Smooth muscle cell of the brain vasculature (primary cell): ENCODE data around the gene TFF3.

ENCODE experiments used
- DNase-seq: peaks from one replicate; pipeline ENCODE4 v3.0.0-alpha.2; 2012; ENCODE audit warnings: low read depth, low spot score

The TFF3 gene

DNA sequence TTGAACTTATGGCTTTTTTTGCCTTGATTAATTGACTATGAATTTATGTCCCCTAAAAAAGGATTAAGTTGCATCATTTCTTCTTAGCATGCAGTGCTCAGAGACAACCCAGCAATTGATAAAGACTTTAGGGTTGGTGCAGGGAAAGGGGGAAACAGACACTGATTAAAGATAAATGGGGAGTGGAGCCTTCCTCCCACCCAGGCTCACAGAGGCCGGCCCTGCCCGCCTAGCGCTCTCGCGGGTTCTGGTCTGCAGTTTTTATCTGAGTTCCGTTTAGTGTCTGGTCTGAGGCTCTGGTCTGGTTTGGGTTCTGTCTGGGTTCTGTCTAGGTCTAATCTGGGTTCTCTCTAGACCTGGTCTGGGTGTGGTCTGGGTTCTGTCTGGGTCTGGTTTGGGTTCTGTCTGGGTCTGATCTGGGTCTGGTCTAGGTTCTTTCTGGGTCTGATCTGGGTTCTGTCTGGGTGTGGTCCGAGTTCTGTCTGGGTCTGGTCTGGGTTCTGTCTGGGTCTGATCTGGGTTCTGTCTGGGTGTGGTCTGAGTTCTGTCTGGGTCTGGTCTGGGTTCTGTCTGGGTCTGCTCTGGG lies 48.1 kb downstream of the TFF3 start:
- DNase-seq = no peak

- no peak for DNase-seq
Measured at GRCh38 chr21:42265231-42265812, 49.9 kb downstream of the TFF3 start.

GRCh38 chr21:42264245-42265195 lies 50.7 kb downstream of the TFF3 start:
- no peak for DNase-seq

GRCh38 chr21:42263591-42264131 lies 51.5 kb downstream of the TFF3 start:
- no peak for DNase-seq

DNA sequence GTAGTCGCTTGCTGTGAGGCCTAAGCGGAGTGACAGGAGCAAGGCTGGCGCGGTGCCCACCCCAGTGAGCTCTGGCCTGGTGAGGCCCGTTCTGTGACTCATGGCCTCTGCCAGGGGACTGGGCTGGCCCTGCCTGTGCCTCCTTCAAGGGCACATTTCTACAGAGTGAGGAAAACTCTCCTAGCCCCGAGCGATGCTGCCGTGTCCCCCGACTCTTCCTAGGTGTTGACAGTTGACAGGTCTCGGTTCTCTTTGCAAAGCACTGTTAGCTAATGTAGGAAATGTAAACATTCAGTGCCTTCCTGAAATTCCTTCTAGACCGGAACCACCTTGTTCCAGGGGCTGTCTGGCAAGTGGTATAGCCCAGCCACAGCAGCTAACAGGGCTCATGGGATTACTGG lies 52.4 kb downstream of the TFF3 start:
- no peak for DNase-seq

DNA sequence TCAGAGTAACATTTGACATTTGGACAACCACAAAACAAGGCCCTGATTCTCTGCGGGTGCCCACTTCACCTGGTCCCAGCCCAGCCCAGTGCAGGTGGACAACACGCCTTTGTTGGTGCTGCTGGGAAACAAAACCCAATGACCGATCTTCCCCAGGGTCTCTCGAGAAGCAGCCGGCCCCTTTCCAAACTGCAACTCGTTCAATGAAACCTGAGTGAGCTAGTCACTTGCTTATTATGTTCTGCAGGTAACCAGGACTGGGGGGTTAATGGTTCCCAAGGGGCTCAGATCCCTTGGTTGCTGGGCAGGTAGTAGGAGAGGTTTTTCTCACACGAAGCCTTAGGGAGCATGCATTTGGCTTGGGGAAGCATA lies 53.4 kb downstream of the TFF3 start:
- no peak for DNase-seq
